Measurements from ENCODE around the gene OAS1.
A peak's percentile ranks its signal among the peaks of the same experiment; 100 is the strongest.

Gene OAS1

DNA sequence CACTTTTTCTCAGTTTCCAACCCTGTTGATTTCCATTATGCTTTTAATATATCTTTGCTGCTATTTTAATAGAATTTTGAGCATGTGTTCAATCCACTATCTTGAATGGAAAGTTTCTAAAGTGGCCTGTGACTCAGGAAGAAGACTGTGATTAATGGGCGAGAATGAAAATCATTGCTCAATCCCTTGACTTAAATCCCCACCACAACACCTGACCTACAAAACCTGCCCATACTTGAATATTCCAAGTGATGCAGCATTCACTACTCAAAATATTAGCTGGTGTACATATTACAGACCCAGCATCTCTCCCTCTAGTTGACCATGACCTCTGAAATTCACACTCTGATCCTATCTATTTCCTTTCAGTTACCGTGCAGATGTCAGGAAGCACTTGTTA is 30.2 kb downstream of the OAS1 start:
- Histone ChIP-seq H3K4me3 (ENCODE audit: low read depth, low read length, poor library complexity, severe bottlenecking) (no peak overlapping the region), H3K9me2 (ENCODE audit: low read depth, low read length) (no peaks in the 10 kb centered on the region), H3K4me2 (ENCODE audit: low read length) (no peak overlapping the region), H2AFZ (ENCODE audit: low read length) (no peak overlapping the region), H3K4me1 (ENCODE audit: insufficient read depth, low read length, severe bottlenecking) (peaks cover 28% of the 10 kb centered on the region), H3K79me2 (ENCODE audit: insufficient read depth, low read length) (no peaks in the 10 kb centered on the region), H4K20me1 (ENCODE audit: insufficient read depth, low read length) (no peaks in the 10 kb centered on the region), H3K9ac (ENCODE audit: low read length) (no peak overlapping the region), H3K27me3 (ENCODE audit: insufficient read depth, low read length) (no peaks in the 10 kb centered on the region), H3K27ac (ENCODE audit: low read depth, low read length, poor library complexity, severe bottlenecking) (no peak overlapping the region), H3K9me3 (ENCODE audit: low read length) (no peaks in the 10 kb centered on the region), H3F3A (ENCODE audit: insufficient read depth, low read length) (no peaks in the 10 kb centered on the region), H3K36me3 (ENCODE audit: insufficient read depth, low read length) (no peaks in the 10 kb centered on the region)
- TF ChIP-seq, protein P1, sequence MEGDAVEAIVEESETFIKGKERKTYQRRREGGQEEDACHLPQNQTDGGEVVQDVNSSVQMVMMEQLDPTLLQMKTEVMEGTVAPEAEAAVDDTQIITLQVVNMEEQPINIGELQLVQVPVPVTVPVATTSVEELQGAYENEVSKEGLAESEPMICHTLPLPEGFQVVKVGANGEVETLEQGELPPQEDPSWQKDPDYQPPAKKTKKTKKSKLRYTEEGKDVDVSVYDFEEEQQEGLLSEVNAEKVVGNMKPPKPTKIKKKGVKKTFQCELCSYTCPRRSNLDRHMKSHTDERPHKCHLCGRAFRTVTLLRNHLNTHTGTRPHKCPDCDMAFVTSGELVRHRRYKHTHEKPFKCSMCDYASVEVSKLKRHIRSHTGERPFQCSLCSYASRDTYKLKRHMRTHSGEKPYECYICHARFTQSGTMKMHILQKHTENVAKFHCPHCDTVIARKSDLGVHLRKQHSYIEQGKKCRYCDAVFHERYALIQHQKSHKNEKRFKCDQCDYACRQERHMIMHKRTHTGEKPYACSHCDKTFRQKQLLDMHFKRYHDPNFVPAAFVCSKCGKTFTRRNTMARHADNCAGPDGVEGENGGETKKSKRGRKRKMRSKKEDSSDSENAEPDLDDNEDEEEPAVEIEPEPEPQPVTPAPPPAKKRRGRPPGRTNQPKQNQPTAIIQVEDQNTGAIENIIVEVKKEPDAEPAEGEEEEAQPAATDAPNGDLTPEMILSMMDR (IDR thresholded peaks at IDR 0.05; ENCODE audit: low read length), result no peak
- no peak for TF ChIP-seq EZH2 (IDR thresholded peaks at IDR 0.05; ENCODE audit: borderline replicate concordance, low read length)

DNA sequence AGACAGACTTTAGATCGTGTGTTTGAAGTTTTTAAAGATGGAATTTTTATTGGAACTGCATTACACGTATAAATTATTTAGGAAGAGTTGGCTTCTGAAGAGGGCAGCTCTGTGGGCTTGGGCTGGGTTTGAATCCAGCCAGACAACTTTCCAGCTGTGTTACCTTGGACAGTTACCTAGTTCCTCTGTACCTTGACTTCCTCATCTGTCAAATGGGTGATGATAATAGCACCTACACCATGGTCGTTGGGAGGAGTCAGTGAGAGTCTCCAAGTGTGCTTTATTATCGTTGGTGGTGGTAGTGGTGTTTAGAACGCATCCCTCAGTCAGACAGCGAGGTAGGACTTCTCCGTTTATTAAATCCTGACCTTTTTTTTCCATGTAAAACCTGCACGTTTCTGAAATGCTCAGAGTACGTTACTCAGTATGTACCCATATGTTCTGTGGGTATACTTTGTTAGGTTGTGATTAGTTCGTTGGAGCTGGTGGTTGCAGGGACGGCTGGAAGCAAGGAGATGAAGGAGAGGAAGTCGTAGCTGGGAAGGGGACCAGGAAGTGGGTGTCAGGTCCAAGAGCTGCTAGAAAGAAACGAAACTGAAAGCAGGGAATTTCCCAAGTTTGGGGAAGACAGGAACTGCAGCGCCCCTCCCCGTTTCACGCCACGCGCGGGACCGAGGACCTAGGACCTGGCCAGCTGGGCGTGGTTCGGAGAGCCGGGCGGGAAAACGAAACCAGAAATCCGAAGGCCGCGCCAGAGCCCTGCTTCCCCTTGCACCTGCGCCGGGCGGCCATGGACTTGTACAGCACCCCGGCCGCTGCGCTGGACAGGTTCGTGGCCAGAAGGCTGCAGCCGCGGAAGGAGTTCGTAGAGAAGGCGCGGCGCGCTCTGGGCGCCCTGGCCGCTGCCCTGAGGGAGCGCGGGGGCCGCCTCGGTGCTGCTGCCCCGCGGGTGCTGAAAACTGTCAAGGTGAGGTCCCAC is 31.3 kb downstream of the OAS1 start, which contains the start of gene OAS3:
Gene OAS3 (plus strand): TSS at position 734 of the 979 bp plus-strand sequence. CDS start 57 bp downstream, at position 791.
- H4K20me1 ChIP-seq (ENCODE audit: insufficient read depth, low read length), result no peaks in the 10 kb centered on the region
- no peaks in the 10 kb centered on the region for H3K36me3 ChIP-seq (ENCODE audit: insufficient read depth, low read length)
- peak within 1 kb of the TSS; percentile 77 for H3K27ac ChIP-seq (ENCODE audit: low read depth, low read length, poor library complexity, severe bottlenecking)
- no peak within 1 kb of the TSS for H2AFZ ChIP-seq (ENCODE audit: low read length)
- no peaks in the 10 kb centered on the region for H3K9me2 ChIP-seq (ENCODE audit: low read depth, low read length)
- no peaks in the 10 kb centered on the region for H3K79me2 ChIP-seq (ENCODE audit: insufficient read depth, low read length)
- TF ChIP-seq EZH2 (IDR thresholded peaks at IDR 0.05; ENCODE audit: borderline replicate concordance, low read length), result no peak
- TF ChIP-seq, protein P1 (IDR thresholded peaks at IDR 0.05; ENCODE audit: low read length), result no peak; the same call in 1 of the 2 replicates
- peaks cover 28% of the 10 kb centered on the region for H3K4me1 ChIP-seq (ENCODE audit: insufficient read depth, low read length, severe bottlenecking)
- H3K4me3 ChIP-seq (ENCODE audit: low read depth, low read length, poor library complexity, severe bottlenecking), result peak within 1 kb of the TSS; percentile 68
- no peaks in the 10 kb centered on the region for H3K9me3 ChIP-seq (ENCODE audit: low read length)
- no peaks in the 10 kb centered on the region for H3F3A ChIP-seq (ENCODE audit: insufficient read depth, low read length)
- peak within 1 kb of the TSS; percentile 89 for H3K4me2 ChIP-seq (ENCODE audit: low read length)
- H3K27me3 ChIP-seq (ENCODE audit: insufficient read depth, low read length), result no peaks in the 10 kb centered on the region
- peak within 1 kb of the TSS; percentile 65 for H3K9ac ChIP-seq (ENCODE audit: low read length)

DNA sequence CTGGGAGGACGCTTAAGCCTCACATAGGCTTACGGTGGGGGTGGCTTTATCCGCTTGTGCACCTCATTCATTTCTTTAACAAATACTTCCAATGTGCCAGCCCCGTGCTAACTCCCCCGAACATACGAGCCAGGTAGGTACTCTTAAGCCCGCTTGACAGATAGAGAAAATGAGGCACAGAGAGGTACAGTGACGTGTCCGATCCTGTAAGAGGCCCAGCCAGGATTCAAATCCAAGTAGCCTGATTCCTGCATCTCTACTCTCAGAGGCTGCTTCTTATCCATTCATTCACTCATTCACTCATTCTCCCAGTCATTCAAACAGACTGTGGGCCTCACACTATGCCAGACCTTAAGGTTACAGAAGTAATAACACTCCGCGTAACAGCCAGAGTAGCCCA is 32.0 kb downstream of the OAS1 start:
- Histone ChIP-seq H3K9ac (ENCODE audit: low read length) (peak overlapping the region; percentile 65), H2AFZ (ENCODE audit: low read length) (no peak overlapping the region), H3K4me1 (ENCODE audit: insufficient read depth, low read length, severe bottlenecking) (peaks cover 28% of the 10 kb centered on the region), H3K4me3 (ENCODE audit: low read depth, low read length, poor library complexity, severe bottlenecking) (peak overlapping the region; percentile 68), H3K4me2 (ENCODE audit: low read length) (peak overlapping the region; percentile 89), H3K27ac (ENCODE audit: low read depth, low read length, poor library complexity, severe bottlenecking) (no peak overlapping the region), H4K20me1 (ENCODE audit: insufficient read depth, low read length) (no peaks in the 10 kb centered on the region), H3K79me2 (ENCODE audit: insufficient read depth, low read length) (no peaks in the 10 kb centered on the region), H3K9me2 (ENCODE audit: low read depth, low read length) (no peaks in the 10 kb centered on the region), H3K36me3 (ENCODE audit: insufficient read depth, low read length) (no peaks in the 10 kb centered on the region), H3F3A (ENCODE audit: insufficient read depth, low read length) (no peaks in the 10 kb centered on the region), H3K9me3 (ENCODE audit: low read length) (no peaks in the 10 kb centered on the region), H3K27me3 (ENCODE audit: insufficient read depth, low read length) (no peaks in the 10 kb centered on the region)
- TF ChIP-seq EZH2 (IDR thresholded peaks at IDR 0.05; ENCODE audit: borderline replicate concordance, low read length), result no peak
- TF ChIP-seq, protein P1 (IDR thresholded peaks at IDR 0.05; ENCODE audit: low read length), result no peak

All from OCI-LY1 (cell line).